ENCODE results near the gene REC8. TPM values are rescaled to one million over a fixed set of nuclear protein-coding genes. Genes with fewer than 3 reads are reported as not detected.

REC8 gene
- total and polyA plus RNA-seq, 10 of the 15 experiments (the other 5 are each of a cell fraction or from before 2014, with no cell fraction given) = 4.2 to 76.9 (median 29.1) TPM

DNA sequence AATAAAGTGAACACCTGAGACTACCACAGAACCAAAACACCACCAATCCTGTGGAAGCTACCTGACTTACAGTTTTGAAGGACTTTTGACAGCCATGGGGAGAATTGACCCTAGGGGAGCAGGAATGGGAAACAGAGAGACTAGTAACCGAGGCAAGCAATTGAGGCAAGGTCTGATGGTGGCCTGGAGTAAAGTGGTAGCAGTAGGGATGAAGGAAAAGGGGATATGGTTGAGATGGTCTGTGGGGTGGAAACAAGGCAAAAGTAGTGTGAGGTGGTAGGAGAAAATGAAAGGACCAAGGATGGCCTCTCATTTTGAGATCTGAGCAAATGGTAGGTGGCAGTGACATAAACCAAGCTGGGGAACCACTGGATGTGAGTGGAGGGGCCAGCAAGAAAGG, 15.0 kb upstream of the REC8 start:
- RAD21 ChIA-PET (ENCODE audit: unreplicated experiment) = interaction anchor here (1.8 kb wide), 1 partner anchor 21 kb away, joined by 4 read pairs; the partner anchor contains the start of gene PSME1
- H3K9me3 ChIP-seq (replicated peaks; ENCODE audit: control insufficient read depth, insufficient read depth, low read length) = no peaks in the 10 kb centered on the region
- H2AFZ ChIP-seq (ENCODE audit: control insufficient read depth, low read depth, low read length) = no peak overlapping the region
- CTCF ChIA-PET = interaction anchor here (0.6 kb wide), 1 partner anchor 20 kb away, joined by 5 read pairs; no protein-coding TSS in a partner anchor
- H3K4me3 ChIP-seq = no peak overlapping the region
- no peak overlapping the region for H3K4me2 ChIP-seq (ENCODE audit: control insufficient read depth, insufficient read depth)
- TF ChIP-seq PAX8 (IDR thresholded peaks at IDR 0.05) = no peak
- TF ChIP-seq, protein P1, sequence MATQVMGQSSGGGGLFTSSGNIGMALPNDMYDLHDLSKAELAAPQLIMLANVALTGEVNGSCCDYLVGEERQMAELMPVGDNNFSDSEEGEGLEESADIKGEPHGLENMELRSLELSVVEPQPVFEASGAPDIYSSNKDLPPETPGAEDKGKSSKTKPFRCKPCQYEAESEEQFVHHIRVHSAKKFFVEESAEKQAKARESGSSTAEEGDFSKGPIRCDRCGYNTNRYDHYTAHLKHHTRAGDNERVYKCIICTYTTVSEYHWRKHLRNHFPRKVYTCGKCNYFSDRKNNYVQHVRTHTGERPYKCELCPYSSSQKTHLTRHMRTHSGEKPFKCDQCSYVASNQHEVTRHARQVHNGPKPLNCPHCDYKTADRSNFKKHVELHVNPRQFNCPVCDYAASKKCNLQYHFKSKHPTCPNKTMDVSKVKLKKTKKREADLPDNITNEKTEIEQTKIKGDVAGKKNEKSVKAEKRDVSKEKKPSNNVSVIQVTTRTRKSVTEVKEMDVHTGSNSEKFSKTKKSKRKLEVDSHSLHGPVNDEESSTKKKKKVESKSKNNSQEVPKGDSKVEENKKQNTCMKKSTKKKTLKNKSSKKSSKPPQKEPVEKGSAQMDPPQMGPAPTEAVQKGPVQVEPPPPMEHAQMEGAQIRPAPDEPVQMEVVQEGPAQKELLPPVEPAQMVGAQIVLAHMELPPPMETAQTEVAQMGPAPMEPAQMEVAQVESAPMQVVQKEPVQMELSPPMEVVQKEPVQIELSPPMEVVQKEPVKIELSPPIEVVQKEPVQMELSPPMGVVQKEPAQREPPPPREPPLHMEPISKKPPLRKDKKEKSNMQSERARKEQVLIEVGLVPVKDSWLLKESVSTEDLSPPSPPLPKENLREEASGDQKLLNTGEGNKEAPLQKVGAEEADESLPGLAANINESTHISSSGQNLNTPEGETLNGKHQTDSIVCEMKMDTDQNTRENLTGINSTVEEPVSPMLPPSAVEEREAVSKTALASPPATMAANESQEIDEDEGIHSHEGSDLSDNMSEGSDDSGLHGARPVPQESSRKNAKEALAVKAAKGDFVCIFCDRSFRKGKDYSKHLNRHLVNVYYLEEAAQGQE (IDR thresholded peaks at IDR 0.05; ENCODE audit: low read depth, low read length) = no peak
- no peak for TF ChIP-seq FOXK2 (IDR thresholded peaks at IDR 0.05)
- no peak for TF ChIP-seq NRF1 (conservative IDR thresholded peaks at IDR 0.05; ENCODE audit: low read depth, low read length)
- TF ChIP-seq, protein P2, sequence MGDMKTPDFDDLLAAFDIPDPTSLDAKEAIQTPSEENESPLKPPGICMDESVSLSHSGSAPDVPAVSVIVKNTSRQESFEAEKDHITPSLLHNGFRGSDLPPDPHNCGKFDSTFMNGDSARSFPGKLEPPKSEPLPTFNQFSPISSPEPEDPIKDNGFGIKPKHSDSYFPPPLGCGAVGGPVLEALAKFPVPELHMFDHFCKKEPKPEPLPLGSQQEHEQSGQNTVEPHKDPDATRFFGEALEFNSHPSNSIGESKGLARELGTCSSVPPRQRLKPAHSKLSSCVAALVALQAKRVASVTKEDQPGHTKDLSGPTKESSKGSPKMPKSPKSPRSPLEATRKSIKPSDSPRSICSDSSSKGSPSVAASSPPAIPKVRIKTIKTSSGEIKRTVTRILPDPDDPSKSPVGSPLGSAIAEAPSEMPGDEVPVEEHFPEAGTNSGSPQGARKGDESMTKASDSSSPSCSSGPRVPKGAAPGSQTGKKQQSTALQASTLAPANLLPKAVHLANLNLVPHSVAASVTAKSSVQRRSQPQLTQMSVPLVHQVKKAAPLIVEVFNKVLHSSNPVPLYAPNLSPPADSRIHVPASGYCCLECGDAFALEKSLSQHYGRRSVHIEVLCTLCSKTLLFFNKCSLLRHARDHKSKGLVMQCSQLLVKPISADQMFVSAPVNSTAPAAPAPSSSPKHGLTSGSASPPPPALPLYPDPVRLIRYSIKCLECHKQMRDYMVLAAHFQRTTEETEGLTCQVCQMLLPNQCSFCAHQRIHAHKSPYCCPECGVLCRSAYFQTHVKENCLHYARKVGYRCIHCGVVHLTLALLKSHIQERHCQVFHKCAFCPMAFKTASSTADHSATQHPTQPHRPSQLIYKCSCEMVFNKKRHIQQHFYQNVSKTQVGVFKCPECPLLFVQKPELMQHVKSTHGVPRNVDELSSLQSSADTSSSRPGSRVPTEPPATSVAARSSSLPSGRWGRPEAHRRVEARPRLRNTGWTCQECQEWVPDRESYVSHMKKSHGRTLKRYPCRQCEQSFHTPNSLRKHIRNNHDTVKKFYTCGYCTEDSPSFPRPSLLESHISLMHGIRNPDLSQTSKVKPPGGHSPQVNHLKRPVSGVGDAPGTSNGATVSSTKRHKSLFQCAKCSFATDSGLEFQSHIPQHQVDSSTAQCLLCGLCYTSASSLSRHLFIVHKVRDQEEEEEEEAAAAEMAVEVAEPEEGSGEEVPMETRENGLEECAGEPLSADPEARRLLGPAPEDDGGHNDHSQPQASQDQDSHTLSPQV (IDR thresholded peaks at IDR 0.05) = no peak
- TF ChIP-seq, protein P3, sequence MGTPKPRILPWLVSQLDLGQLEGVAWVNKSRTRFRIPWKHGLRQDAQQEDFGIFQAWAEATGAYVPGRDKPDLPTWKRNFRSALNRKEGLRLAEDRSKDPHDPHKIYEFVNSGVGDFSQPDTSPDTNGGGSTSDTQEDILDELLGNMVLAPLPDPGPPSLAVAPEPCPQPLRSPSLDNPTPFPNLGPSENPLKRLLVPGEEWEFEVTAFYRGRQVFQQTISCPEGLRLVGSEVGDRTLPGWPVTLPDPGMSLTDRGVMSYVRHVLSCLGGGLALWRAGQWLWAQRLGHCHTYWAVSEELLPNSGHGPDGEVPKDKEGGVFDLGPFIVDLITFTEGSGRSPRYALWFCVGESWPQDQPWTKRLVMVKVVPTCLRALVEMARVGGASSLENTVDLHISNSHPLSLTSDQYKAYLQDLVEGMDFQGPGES (IDR thresholded peaks at IDR 0.05) = no peak
- BruUV-seq (replicated peaks) = no TSS peak
- POLR2A ChIA-PET = interaction anchor here (0.8 to 1.3 kb wide), 3 partner anchors 9 to 38 kb away, joined by 3 to 7 read pairs (median 3); partner anchors contain the start of genes PSME2 and RNF31
- H3K27me3 ChIP-seq (replicated peaks in 1 of 2; ENCODE audit: control insufficient read depth in 2 of 2, insufficient read depth in 2 of 2, low read length in 1 of 2) = no peaks in the 10 kb centered on the region
- peaks cover 11% of the 10 kb centered on the region for H3K4me1 ChIP-seq (ENCODE audit: control insufficient read depth, insufficient read depth, low read length)
- no peak overlapping the region for H3K9ac ChIP-seq (ENCODE audit: control insufficient read depth, insufficient read depth, low read length)
- in situ Hi-C loops (cut with MboI) (no loop called here), intact Hi-C loops (cut with micrococcal nuclease; ENCODE audit: unreplicated experiment) (no loop called here)
- 100% methylated on average over 1 of the region's 1 CpG for WGBS (ENCODE audit: insufficient coverage, insufficient replicate concordance, low lambda C conversion rate, missing lambda C conversion rate)
- ATAC-seq (no peak), DNase-seq (ENCODE audit: low read depth, low spot score) (no peak), FAIRE-seq (no peak)
- H3K27ac ChIP-seq (ENCODE audit: control insufficient read depth, insufficient read depth) = no peak overlapping the region
- peaks cover 9% of the 10 kb centered on the region for H3K79me2 ChIP-seq (ENCODE audit: control insufficient read depth, insufficient read depth, low read length)
- peaks cover 25 to 29% of the 10 kb centered on the region in 2 experiments for H3K36me3 ChIP-seq (ENCODE audit: control insufficient read depth in 2 of 2, insufficient read depth in 2 of 2, low read length in 1 of 2)
- SMC1A ChIA-PET (ENCODE audit: uncharacterized antibody, unreplicated experiment) = interaction anchor here (0.7 kb wide), 1 partner anchor 50 kb away, joined by 3 read pairs; no protein-coding TSS in a partner anchor
- no peaks in the 10 kb centered on the region for H4K20me1 ChIP-seq (ENCODE audit: control insufficient read depth, insufficient read depth)
